Fibroblast of lung (primary cell): ENCODE results near the gene NUDCD3. TPM values are rescaled to one million over a fixed set of nuclear protein-coding genes. Genes with fewer than 3 reads are reported as not detected.

ENCODE experiments used
- DNase-seq, 2 donors: peaks; one replicate each; pipeline versions ENCODE4 v3.0.0 to v3.0.0-alpha.2; 2010; ENCODE audit warnings: low read depth in 2 of 2
- H2AFZ ChIP-seq: 2 replicates; pipeline ENCODE4 v1.5.1; 2012; ENCODE audit warnings: low read length, control low read depth, inconsistent platforms
- H3K27ac ChIP-seq: 2 replicates; pipeline ENCODE4 v1.5.1; 2011; ENCODE audit warnings: low read length, control low read depth; ENCODE audit not compliant: insufficient read depth
- H3K27me3 ChIP-seq: 2 replicates; pipeline ENCODE4 v1.5.1; 2011; ENCODE audit warnings: mild to moderate bottlenecking, low read length; ENCODE audit not compliant: control insufficient read depth, insufficient read depth
- H3K36me3 ChIP-seq: 2 replicates; pipeline ENCODE4 v1.5.1; 2011; ENCODE audit warnings: low read length; ENCODE audit not compliant: control insufficient read depth, insufficient read depth
- H3K4me1 ChIP-seq: 2 replicates; pipeline ENCODE4 v1.5.1; 2011; ENCODE audit warnings: low read length; ENCODE audit not compliant: control insufficient read depth, insufficient read depth; ENCODE audit errors: extremely low read depth
- H3K4me2 ChIP-seq: 2 replicates; pipeline ENCODE4 v1.5.1; 2011; ENCODE audit warnings: low read length, control low read depth; ENCODE audit not compliant: insufficient read depth; ENCODE audit errors: extremely low read depth
- H3K4me3 ChIP-seq, 4 experiments: fragments of 200-600 bp in 1 of 4; sonication (generic) in 1 of 4; replicated peaks in 1 of 4; 2 replicates each; pipeline ENCODE4 v1.5.1; 2011 to 2016; ENCODE audit warnings: low read length in 4 of 4, low read depth in 3 of 4, mild to moderate bottlenecking in 3 of 4, control low read depth in 2 of 4, inconsistent platforms in 1 of 4, mixed read lengths in 1 of 4; ENCODE audit not compliant: insufficient read depth in 1 of 4; ENCODE audit errors: control extremely low read depth in 1 of 4
- H3K79me2 ChIP-seq: 2 replicates; pipeline ENCODE4 v1.5.1; 2012; ENCODE audit warnings: mild to moderate bottlenecking, low read length, inconsistent platforms; ENCODE audit not compliant: control insufficient read depth, insufficient read depth
- H3K9ac ChIP-seq: 2 replicates; pipeline ENCODE4 v1.5.1; 2011; ENCODE audit warnings: mild to moderate bottlenecking, low read length, control low read depth; ENCODE audit not compliant: insufficient read depth
- H3K9me3 ChIP-seq: 2 replicates; pipeline ENCODE4 v1.5.1; 2012; ENCODE audit warnings: low read depth, low read length; ENCODE audit not compliant: control insufficient read depth, insufficient read depth
- H4K20me1 ChIP-seq: 2 replicates; pipeline ENCODE4 v1.5.1; 2011; ENCODE audit warnings: low read length; ENCODE audit not compliant: control insufficient read depth, insufficient read depth; ENCODE audit errors: extremely low read depth
- EZH2 ChIP-seq: IDR thresholded peaks from 2 replicates; pipeline ENCODE4 v1.5.1; 2012; ENCODE audit warnings: low read length, control low read depth, mild to moderate bottlenecking; ENCODE audit errors: missing control alignments
- polyA plus RNA-seq, 2 donors: library from polyadenylated mRNA; depleted of rRNA in 1 of 2; stranded (reverse) in 1 of 2; unstranded in 1 of 2; fragments of >200 nt; gene quantifications; 2 replicates each; pipeline ENCODE4 v1.2.1, GENCODE V29; 2011 to 2012; ENCODE audit warnings: missing spikeins in 1 of 2
- total RNA-seq: library from RNA; depleted of rRNA; stranded (reverse); fragments of >200 nt; gene quantifications from 2 replicates; pipeline ENCODE4 v1.2.1, GENCODE V29; 2014
- TF ChIP-seq, protein P1 (sequence below), 2 donors: IDR thresholded peaks in 1 of 2; conservative IDR thresholded peaks in 1 of 2; 1 replicate in 1 of 2; 2 replicates in 1 of 2; pipeline ENCODE4 v1.5.1; 2011 to 2012; ENCODE audit warnings: low read length in 2 of 2, control low read depth in 1 of 2, inconsistent platforms in 1 of 2, low read depth in 1 of 2, mild to moderate bottlenecking in 1 of 2

Gene NUDCD3
- total and polyA plus RNA-seq, 2 donors (not counting 1 experiment from before 2014, with no cell fraction given): 51.9 to 68.7 TPM

- H3K9me3 ChIP-seq: no peaks in the 10 kb centered on the region
- no peak overlapping the region for H3K27ac ChIP-seq
- H3K27me3 ChIP-seq: peaks cover 7% of the 10 kb centered on the region
- no peak overlapping the region for H2AFZ ChIP-seq
- H3K4me1 ChIP-seq: no peaks in the 10 kb centered on the region
- no peak overlapping the region for H3K4me2 ChIP-seq
- TF ChIP-seq EZH2: no peak
- TF ChIP-seq, protein P1, sequence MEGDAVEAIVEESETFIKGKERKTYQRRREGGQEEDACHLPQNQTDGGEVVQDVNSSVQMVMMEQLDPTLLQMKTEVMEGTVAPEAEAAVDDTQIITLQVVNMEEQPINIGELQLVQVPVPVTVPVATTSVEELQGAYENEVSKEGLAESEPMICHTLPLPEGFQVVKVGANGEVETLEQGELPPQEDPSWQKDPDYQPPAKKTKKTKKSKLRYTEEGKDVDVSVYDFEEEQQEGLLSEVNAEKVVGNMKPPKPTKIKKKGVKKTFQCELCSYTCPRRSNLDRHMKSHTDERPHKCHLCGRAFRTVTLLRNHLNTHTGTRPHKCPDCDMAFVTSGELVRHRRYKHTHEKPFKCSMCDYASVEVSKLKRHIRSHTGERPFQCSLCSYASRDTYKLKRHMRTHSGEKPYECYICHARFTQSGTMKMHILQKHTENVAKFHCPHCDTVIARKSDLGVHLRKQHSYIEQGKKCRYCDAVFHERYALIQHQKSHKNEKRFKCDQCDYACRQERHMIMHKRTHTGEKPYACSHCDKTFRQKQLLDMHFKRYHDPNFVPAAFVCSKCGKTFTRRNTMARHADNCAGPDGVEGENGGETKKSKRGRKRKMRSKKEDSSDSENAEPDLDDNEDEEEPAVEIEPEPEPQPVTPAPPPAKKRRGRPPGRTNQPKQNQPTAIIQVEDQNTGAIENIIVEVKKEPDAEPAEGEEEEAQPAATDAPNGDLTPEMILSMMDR (conservative IDR thresholded peaks at IDR 0.05 in 1 of 2, IDR thresholded peaks at IDR 0.05 in 1 of 2; ENCODE audit: low read depth in 1 of 2, low read length in 2 of 2): no peak
- H3K4me3 ChIP-seq: no peak overlapping the region
- no peaks in the 10 kb centered on the region for H4K20me1 ChIP-seq
- H3K36me3 ChIP-seq: no peaks in the 10 kb centered on the region
- H3K79me2 ChIP-seq: no peaks in the 10 kb centered on the region
- DNase-seq: no peak
- no peak overlapping the region for H3K9ac ChIP-seq
Observed at GRCh38 chr7:44521347-44522095, 31.1 kb upstream of the NUDCD3 start.

GRCh38 chr7:44520574-44520973, 30.1 kb upstream of the NUDCD3 start:
- no peaks in the 10 kb centered on the region for H4K20me1 ChIP-seq
- no peak for DNase-seq
- no peak overlapping the region for H3K9ac ChIP-seq

GRCh38 chr7:44519546-44519945, 29.1 kb upstream of the NUDCD3 start:
- DNase-seq: no peak
- Histone ChIP-seq H3K9ac (no peak overlapping the region), H4K20me1 (no peaks in the 10 kb centered on the region), H3K4me2 (no peak overlapping the region), H3K4me1 (no peaks in the 10 kb centered on the region), H3K79me2 (no peaks in the 10 kb centered on the region), H3K9me3 (no peaks in the 10 kb centered on the region), H3K4me3 (no peak overlapping the region), H2AFZ (no peak overlapping the region), H3K27ac (no peak overlapping the region), H3K36me3 (no peaks in the 10 kb centered on the region), H3K27me3 (peaks cover 7% of the 10 kb centered on the region)
- no peak for TF ChIP-seq EZH2
- TF ChIP-seq, protein P1 (conservative IDR thresholded peaks at IDR 0.05 in 1 of 2, IDR thresholded peaks at IDR 0.05 in 1 of 2; ENCODE audit: low read depth in 1 of 2, low read length in 2 of 2): no peak

More at GRCh38 chr7:44520574-44520973, 30.1 kb upstream of the NUDCD3 start:
- no peak overlapping the region for H3K4me3 ChIP-seq
- no peaks in the 10 kb centered on the region for H3K9me3 ChIP-seq
- no peaks in the 10 kb centered on the region for H3K4me1 ChIP-seq
- no peaks in the 10 kb centered on the region for H3K79me2 ChIP-seq
- H3K4me2 ChIP-seq: no peak overlapping the region
- H3K27ac ChIP-seq: no peak overlapping the region
- peaks cover 7% of the 10 kb centered on the region for H3K27me3 ChIP-seq
- H2AFZ ChIP-seq: no peak overlapping the region
- no peak for TF ChIP-seq EZH2
- TF ChIP-seq, protein P1 (conservative IDR thresholded peaks at IDR 0.05 in 1 of 2, IDR thresholded peaks at IDR 0.05 in 1 of 2; ENCODE audit: low read depth in 1 of 2, low read length in 2 of 2): no peak
- no peaks in the 10 kb centered on the region for H3K36me3 ChIP-seq
